PC-3 (cell line): ENCODE results near the gene BPI.

Experiments
- EZH2 ChIP-seq: fragments of 300-600 bp; sonication (generic); IDR thresholded peaks from one replicate; pipeline ENCODE4 v1.6.1; 2017; ENCODE audit warnings: antibody characterized with exemption, mild to moderate bottlenecking, low read length; ENCODE audit not compliant: unreplicated experiment
- TF ChIP-seq, protein P1 (sequence below): fragments of 300-600 bp; sonication (generic); conservative IDR thresholded peaks from 2 replicates; pipeline ENCODE4 v1.5.1; 2017; ENCODE audit warnings: antibody characterized with exemption, low read depth, mild to moderate bottlenecking, low read length

DNA sequence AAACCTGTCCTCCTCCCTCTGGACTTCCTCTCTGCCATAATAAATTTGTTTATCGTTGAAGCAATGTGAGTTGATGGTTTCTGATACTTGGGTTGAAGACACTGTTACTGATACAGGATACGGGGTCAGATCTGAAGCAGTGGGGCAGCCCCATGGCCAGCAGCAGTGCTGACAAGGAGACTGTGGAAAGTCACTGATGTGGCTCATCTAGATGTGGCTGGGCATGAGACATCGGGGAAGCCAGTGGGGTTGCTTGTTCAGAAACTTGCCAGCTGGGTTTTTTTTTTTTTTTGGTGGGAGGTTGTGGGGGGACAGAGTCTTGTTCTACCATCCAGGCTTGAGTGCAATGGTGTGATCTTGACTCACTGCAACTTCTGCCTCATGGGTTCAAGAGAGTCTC is 2.6 kb upstream of the BPI start:
- no peak for TF ChIP-seq EZH2
- TF ChIP-seq, protein P1, sequence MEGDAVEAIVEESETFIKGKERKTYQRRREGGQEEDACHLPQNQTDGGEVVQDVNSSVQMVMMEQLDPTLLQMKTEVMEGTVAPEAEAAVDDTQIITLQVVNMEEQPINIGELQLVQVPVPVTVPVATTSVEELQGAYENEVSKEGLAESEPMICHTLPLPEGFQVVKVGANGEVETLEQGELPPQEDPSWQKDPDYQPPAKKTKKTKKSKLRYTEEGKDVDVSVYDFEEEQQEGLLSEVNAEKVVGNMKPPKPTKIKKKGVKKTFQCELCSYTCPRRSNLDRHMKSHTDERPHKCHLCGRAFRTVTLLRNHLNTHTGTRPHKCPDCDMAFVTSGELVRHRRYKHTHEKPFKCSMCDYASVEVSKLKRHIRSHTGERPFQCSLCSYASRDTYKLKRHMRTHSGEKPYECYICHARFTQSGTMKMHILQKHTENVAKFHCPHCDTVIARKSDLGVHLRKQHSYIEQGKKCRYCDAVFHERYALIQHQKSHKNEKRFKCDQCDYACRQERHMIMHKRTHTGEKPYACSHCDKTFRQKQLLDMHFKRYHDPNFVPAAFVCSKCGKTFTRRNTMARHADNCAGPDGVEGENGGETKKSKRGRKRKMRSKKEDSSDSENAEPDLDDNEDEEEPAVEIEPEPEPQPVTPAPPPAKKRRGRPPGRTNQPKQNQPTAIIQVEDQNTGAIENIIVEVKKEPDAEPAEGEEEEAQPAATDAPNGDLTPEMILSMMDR = no peak
